GM23248 (cell line): Measurements from ENCODE around the gene CAMKMT. TPM values are rescaled to one million over a fixed set of nuclear protein-coding genes. Genes with fewer than 3 reads are reported as not detected.

ENCODE experiments used
- DNase-seq: peaks from one replicate; pipeline ENCODE4 v3.0.0-alpha.2; 2015
- H2AFZ ChIP-seq: fragments of 200-600 bp; sonication (generic); 2 replicates; pipeline ENCODE4 v1.6.1; 2016; ENCODE audit warnings: antibody characterized with exemption
- H3F3A ChIP-seq: fragments of 200-600 bp; sonication (generic); 2 replicates; pipeline ENCODE4 v1.6.1; 2016; ENCODE audit warnings: mild to moderate bottlenecking, antibody characterized with exemption, mixed run types; ENCODE audit not compliant: insufficient read depth
- H3K27ac ChIP-seq: fragments of 200-600 bp; sonication (generic); 2 replicates; pipeline ENCODE4 v1.5.1; 2016; ENCODE audit warnings: mild to moderate bottlenecking
- H3K27me3 ChIP-seq: fragments of 200-600 bp; sonication (generic); replicated peaks from 2 replicates; pipeline ENCODE4 v1.6.1; 2016; ENCODE audit warnings: mild to moderate bottlenecking; ENCODE audit not compliant: insufficient read depth
- H3K36me3 ChIP-seq: fragments of 200-600 bp; sonication (generic); 2 replicates; pipeline ENCODE4 v1.6.1; 2016; ENCODE audit warnings: low read depth, mild to moderate bottlenecking
- H3K4me1 ChIP-seq: fragments of 200-600 bp; sonication (generic); 2 replicates; pipeline ENCODE4 v1.6.1; 2016; ENCODE audit warnings: mild to moderate bottlenecking; ENCODE audit not compliant: insufficient read depth
- H3K4me2 ChIP-seq: fragments of 200-600 bp; sonication (generic); one replicate; pipeline ENCODE4 v1.6.1; 2016; ENCODE audit warnings: mild to moderate bottlenecking; ENCODE audit not compliant: unreplicated experiment
- H3K4me3 ChIP-seq: fragments of 200-600 bp; sonication (generic); 2 replicates; pipeline ENCODE4 v1.5.1; 2016; ENCODE audit warnings: mild to moderate bottlenecking
- H3K79me2 ChIP-seq: fragments of 200-600 bp; sonication (generic); 2 replicates; pipeline ENCODE4 v1.6.1; 2016; ENCODE audit warnings: mild to moderate bottlenecking; ENCODE audit not compliant: insufficient read depth
- H3K9ac ChIP-seq: fragments of 200-600 bp; sonication (generic); 2 replicates; pipeline ENCODE4 v1.6.1; 2016; ENCODE audit warnings: mild to moderate bottlenecking
- H3K9me2 ChIP-seq: fragments of 200-600 bp; sonication (generic); 2 replicates; pipeline ENCODE4 v1.6.1; 2016; ENCODE audit warnings: mixed run types, mild to moderate bottlenecking, moderate library complexity; ENCODE audit not compliant: insufficient read depth
- H3K9me3 ChIP-seq: fragments of 200-600 bp; sonication (generic); one replicate; pipeline ENCODE4 v1.6.1; 2017; ENCODE audit warnings: low read depth
- H4K20me1 ChIP-seq: fragments of 200-600 bp; sonication (generic); 2 replicates; pipeline ENCODE4 v1.6.0; 2016; ENCODE audit not compliant: insufficient read depth
- EZH2 ChIP-seq: fragments of 200-600 bp; sonication (generic); IDR thresholded peaks from 2 replicates; pipeline ENCODE4 v1.6.1; 2018; ENCODE audit warnings: antibody characterized with exemption, mild to moderate bottlenecking; ENCODE audit not compliant: insufficient read depth, poor library complexity, severe bottlenecking
- EZH2phosphoT487 ChIP-seq: fragments of 200-600 bp; sonication (generic); IDR thresholded peaks from 2 replicates; pipeline ENCODE4 v1.6.1; 2018; ENCODE audit warnings: antibody characterized with exemption, moderate library complexity, mild to moderate bottlenecking, low read depth; ENCODE audit not compliant: insufficient read depth
- WGBS, 2 experiments: methylation state at CpG; one replicate each; pipeline ENCODE4 v1.1.6; 2015 to 2017; ENCODE audit warnings: low lambda C conversion rate in 2 of 2, low coverage in 1 of 2; ENCODE audit errors: missing lambda C conversion rate in 2 of 2; 5-methylcytosine and 5-hydroxymethylcytosine counted together
- in situ Hi-C: fragments of 300-500 bp; cut with MboI; formaldehyde crosslinking; loops from 2 replicates; pipeline ENCODE4 v1.15.0; 2020
- polyA plus RNA-seq: library from polyadenylated mRNA; unstranded; fragments of >200 nt; fragmentation: Nextera tagmentation; extraction: Ambion mirVana; gene quantifications from 2 replicates; pipeline ENCODE4 v1.2.1, GENCODE V29; 2016
- total RNA-seq: library from RNA; depleted of rRNA; stranded (reverse); fragments of >200 nt; shearing (Covaris generic); gene quantifications from 2 replicates; pipeline ENCODE4 v1.2.3, GENCODE V29; 2014

CAMKMT gene
- total and polyA plus RNA-seq, 2 experiments from 2014 or later: 3.1 to 6.9 TPM

GRCh38 chr2:44599130-44599529 is 237.4 kb downstream of the CAMKMT start:
- H3K27me3 ChIP-seq: no peaks in the 10 kb centered on the region
- 37 to 38% methylated on average over 1 of the region's 1 CpG for WGBS, 2 experiments
- H3K27ac ChIP-seq: no peak overlapping the region
- in situ Hi-C loops: no loop called here
- H3K9ac ChIP-seq: no peak overlapping the region
- no peaks in the 10 kb centered on the region for H3K36me3 ChIP-seq
- no peaks in the 10 kb centered on the region for H3K79me2 ChIP-seq
- H3K4me1 ChIP-seq: no peaks in the 10 kb centered on the region
- H3F3A ChIP-seq: no peaks in the 10 kb centered on the region
- H3K9me2 ChIP-seq: no peaks in the 10 kb centered on the region; the same call in 1 of the 2 replicates
- H3K4me2 ChIP-seq: no peak overlapping the region
- no peak overlapping the region for H3K4me3 ChIP-seq
- no peak for DNase-seq
- TF ChIP-seq EZH2 (no peak), EZH2phosphoT487 (no peak)
- H4K20me1 ChIP-seq: no peaks in the 10 kb centered on the region; the same call in 1 of the 2 replicates
- H2AFZ ChIP-seq: no peak overlapping the region
- no peaks in the 10 kb centered on the region for H3K9me3 ChIP-seq

GRCh38 chr2:44602446-44602845 is 240.7 kb downstream of the CAMKMT start:
- in situ Hi-C loops: no loop called here
- no peak for TF ChIP-seq EZH2phosphoT487
- TF ChIP-seq EZH2: no peak

GRCh38 chr2:44605511-44605910 is 243.8 kb downstream of the CAMKMT start:
- no peaks in the 10 kb centered on the region for H4K20me1 ChIP-seq
- H3K36me3 ChIP-seq: no peaks in the 10 kb centered on the region
- no peaks in the 10 kb centered on the region; the same call in 1 of the 2 replicates for H3K9me2 ChIP-seq
- H2AFZ ChIP-seq: no peak overlapping the region
- in situ Hi-C loops: no loop called here
- no peak for TF ChIP-seq EZH2phosphoT487
- no peak for TF ChIP-seq EZH2
- H3K4me1 ChIP-seq: no peaks in the 10 kb centered on the region
- no peak overlapping the region for H3K4me3 ChIP-seq
- H3K9ac ChIP-seq: no peak overlapping the region
- H3K27me3 ChIP-seq: no peaks in the 10 kb centered on the region
- WGBS, 2 experiments: 0% methylated on average over 1 of the region's 1 CpG
- H3K27ac ChIP-seq: no peak overlapping the region
- no peaks in the 10 kb centered on the region for H3K79me2 ChIP-seq
- no peak for DNase-seq
- no peaks in the 10 kb centered on the region for H3F3A ChIP-seq
- no peaks in the 10 kb centered on the region for H3K9me3 ChIP-seq
- no peak overlapping the region for H3K4me2 ChIP-seq

More at GRCh38 chr2:44602446-44602845, 240.7 kb downstream of the CAMKMT start:
- no peak for DNase-seq
- H2AFZ ChIP-seq: no peak overlapping the region
- H3K9me2 ChIP-seq: no peaks in the 10 kb centered on the region; the same call in 1 of the 2 replicates
- H3K27me3 ChIP-seq: no peaks in the 10 kb centered on the region
- H3K79me2 ChIP-seq: no peaks in the 10 kb centered on the region
- H3K4me1 ChIP-seq: no peaks in the 10 kb centered on the region
- H3K36me3 ChIP-seq: no peaks in the 10 kb centered on the region
- no peak overlapping the region for H3K9ac ChIP-seq
- H3K4me2 ChIP-seq: no peak overlapping the region
- H3K4me3 ChIP-seq: no peak overlapping the region
- 87% methylated on average over 6 of the region's 6 CpGs for WGBS, 2 experiments
- no peak overlapping the region for H3K27ac ChIP-seq
- H3K9me3 ChIP-seq: no peaks in the 10 kb centered on the region
- H4K20me1 ChIP-seq: no peaks in the 10 kb centered on the region; the same call in 1 of the 2 replicates
- H3F3A ChIP-seq: no peaks in the 10 kb centered on the region

- no peaks in the 10 kb centered on the region for H3F3A ChIP-seq
- H3K9ac ChIP-seq: no peak overlapping the region
- H3K79me2 ChIP-seq: no peaks in the 10 kb centered on the region
- no peak for TF ChIP-seq EZH2phosphoT487
- TF ChIP-seq EZH2: no peak
- H3K9me2 ChIP-seq: no peaks in the 10 kb centered on the region
- H3K27ac ChIP-seq: no peak overlapping the region
- no peaks in the 10 kb centered on the region for H3K9me3 ChIP-seq
- H3K27me3 ChIP-seq: no peaks in the 10 kb centered on the region
- no peak overlapping the region for H2AFZ ChIP-seq
- H4K20me1 ChIP-seq: no peaks in the 10 kb centered on the region
- no peaks in the 10 kb centered on the region for H3K4me1 ChIP-seq
- H3K36me3 ChIP-seq: no peaks in the 10 kb centered on the region
- no peak overlapping the region for H3K4me2 ChIP-seq
- no peak overlapping the region for H3K4me3 ChIP-seq
- in situ Hi-C loops: no loop called here
- no peak for DNase-seq
- 100% methylated on average over 1 of the region's 1 CpG for WGBS, 2 experiments
These were observed 250.5 kb downstream of the CAMKMT start for GRCh38 chr2:44612276-44612675.

GRCh38 chr2:44614940-44615339 is 253.2 kb downstream of the CAMKMT start:
- no peaks in the 10 kb centered on the region for H3K36me3 ChIP-seq
- DNase-seq: no peak
- 76 to 79% methylated on average over 2 of the region's 2 CpGs for WGBS, 2 experiments
- no peak overlapping the region for H3K4me3 ChIP-seq
- TF ChIP-seq EZH2: no peak
- TF ChIP-seq EZH2phosphoT487: no peak
- H3K79me2 ChIP-seq: no peaks in the 10 kb centered on the region
- in situ Hi-C loops: no loop called here
- no peak overlapping the region for H2AFZ ChIP-seq
- no peak overlapping the region for H3K9ac ChIP-seq
- H4K20me1 ChIP-seq: no peaks in the 10 kb centered on the region
- no peaks in the 10 kb centered on the region for H3K4me1 ChIP-seq
- H3K9me3 ChIP-seq: no peaks in the 10 kb centered on the region
- H3K27ac ChIP-seq: no peak overlapping the region
- H3K4me2 ChIP-seq: no peak overlapping the region
- H3K9me2 ChIP-seq: no peaks in the 10 kb centered on the region
- H3K27me3 ChIP-seq: no peaks in the 10 kb centered on the region
- H3F3A ChIP-seq: no peaks in the 10 kb centered on the region
